Spleen (tissue), 11 donors: ENCODE measurements around the gene EML6. TPM values are rescaled to one million over a fixed set of nuclear protein-coding genes. Genes with fewer than 3 reads are reported as not detected.

ENCODE experiments used
- DNase-seq: peaks from one replicate; pipeline ENCODE4 v3.0.0-alpha.2; 2020
- H3K27ac ChIP-seq, 8 donors: fragments of 200-600 bp; sonication (generic) in 7 of 8; 1 replicate in 4 of 8; 2 replicates in 4 of 8; pipeline versions ENCODE4 v1.5.0 to v1.8.0; 2016 to 2021; ENCODE audit warnings: inconsistent platforms in 4 of 8, mild to moderate bottlenecking in 4 of 8, moderate library complexity in 1 of 8
- H3K27me3 ChIP-seq, 7 donors: fragments of 200-600 bp; sonication (generic) in 6 of 7; replicated peaks in 1 of 7; 1 replicate in 4 of 7; 2 replicates in 3 of 7; pipeline versions ENCODE4 v1.5.0 to v1.8.0; 2016 to 2021; ENCODE audit warnings: inconsistent platforms in 3 of 7, mild to moderate bottlenecking in 1 of 7
- H3K36me3 ChIP-seq, 6 donors: fragments of 200-600 bp; sonication (generic) in 5 of 6; 1 replicate in 4 of 6; 2 replicates in 2 of 6; pipeline versions ENCODE4 v1.5.0 to v1.8.0; 2016 to 2021; ENCODE audit warnings: inconsistent platforms in 2 of 6
- H3K4me1 ChIP-seq, 6 donors: fragments of 200-600 bp; sonication (generic) in 5 of 6; 1 replicate in 3 of 6; 2 replicates in 3 of 6; pipeline versions ENCODE4 v1.5.0 to v1.8.0; 2016 to 2021; ENCODE audit warnings: inconsistent platforms in 3 of 6
- H3K4me3 ChIP-seq, 8 donors: fragments of 200-600 bp; sonication (generic) in 7 of 8; 1 replicate in 4 of 8; 2 replicates in 4 of 8; pipeline versions ENCODE4 v1.5.0 to v1.8.0; 2016 to 2021; ENCODE audit warnings: inconsistent platforms in 4 of 8, mild to moderate bottlenecking in 4 of 8, moderate library complexity in 2 of 8
- H3K9me3 ChIP-seq, 8 donors: fragments of 200-600 bp; sonication (generic) in 7 of 8; 1 replicate in 4 of 8; 2 replicates in 4 of 8; pipeline versions ENCODE4 v1.5.0 to v1.8.0; 2016 to 2021; ENCODE audit warnings: inconsistent platforms in 4 of 8
- POLR2A ChIP-seq, 3 donors: fragments of 450-650 bp; IDR thresholded peaks; one replicate each; pipeline ENCODE4 v1.5.1; 2017; ENCODE audit warnings: antibody characterized with exemption in 3 of 3, mild to moderate bottlenecking in 1 of 3
- POLR2AphosphoS5 ChIP-seq, 3 donors: sonication (generic); formaldehyde crosslinking; IDR thresholded peaks; one replicate each; pipeline ENCODE4 v1.5.1; 2017; ENCODE audit warnings: antibody characterized with exemption in 3 of 3
- WGBS, 5 donors: extraction: QIAGEN DNeasy Blood & Tissue Kit in 3 of 5; methylation state at CpG; one replicate each; pipeline versions ENCODE4 v1.1.5 to v1.1.7; 2013 to 2018; 5-methylcytosine and 5-hydroxymethylcytosine counted together
- intact Hi-C: fragments of 100-400 bp; cut with DNase I; formaldehyde crosslinking; loops from one replicate; pipeline ENCODE4 v1.15.0; 2023; ENCODE audit warnings: low total_unique reads
- polyA plus RNA-seq, 3 donors: library from polyadenylated mRNA; stranded (reverse); fragments of 200-250 nt; gene quantifications; one replicate each; pipeline ENCODE4 v1.2.1, GENCODE V29; 2013
- total RNA-seq, 7 donors: library from RNA; depleted of rRNA in 3 of 7; stranded (reverse); fragments of >200 nt in 3 of 7; fragmentation: NEBNext Ultra II Directional in 4 of 7; extraction: Animal tissue kit (Norgen Biotek cat#: 25700) in 4 of 7; gene quantifications; one replicate each; pipeline versions ENCODE4 v1.1.0 to v1.2.1, GENCODE V29; 2016 to 2021
- TF ChIP-seq, protein P1 (sequence below), 11 experiments: fragments of 200-600 bp in 7 of 11; fragments of 450-650 bp in 4 of 11; sonication (generic) in 4 of 11; IDR thresholded peaks in 8 of 11; conservative IDR thresholded peaks in 3 of 11; 1 replicate in 7 of 11; 2 replicates in 4 of 11; pipeline versions ENCODE4 v1.4.0 to v1.8.0; 2016 to 2021; ENCODE audit warnings: antibody characterized with exemption in 11 of 11, inconsistent platforms in 4 of 11, mild to moderate bottlenecking in 1 of 11
- donor health status: healthy with polysubstance abuse.
- donor health status: DM: no; HTN: no; CAD: no; lungs with moderate emphysema.
- donor health status: DM: no; HTN: no; CAD: no.
- donor health status: Bipolar disorder and iron deficiency.
- donor health status: healthy.
- donor health status: DM: no; HTN: no; CAD: no.
- donor health status: DM: yes; HTN: yes; CAD: no.

Gene EML6
- total and polyA plus RNA-seq, 10 donors = 4.7 to 18.2 (median 7.6) TPM

DNA sequence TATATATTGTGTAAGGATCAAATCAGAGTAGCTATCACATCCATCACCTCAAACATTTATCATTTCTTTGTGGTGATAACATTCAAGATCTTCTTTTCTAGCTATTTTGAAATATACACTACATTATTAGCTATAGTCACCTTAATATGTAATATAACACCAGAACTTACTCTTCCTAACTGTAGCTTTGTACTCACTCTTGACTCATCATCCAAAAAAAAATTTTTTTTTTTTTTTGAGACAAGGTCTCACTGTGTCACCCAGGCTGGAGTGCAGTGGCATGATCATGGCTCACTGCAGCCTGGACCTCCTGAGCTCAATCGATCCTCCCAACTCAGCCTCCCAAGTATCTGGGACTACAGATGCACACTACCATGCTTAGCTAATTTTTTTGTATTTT, 153.3 kb downstream of the EML6 start:
- Histone ChIP-seq H3K27ac (no peak overlapping the region), H3K27me3 (no peaks in the 10 kb centered on the region), H3K36me3 (no peaks in the 10 kb centered on the region), H3K4me3 (no peak overlapping the region), H3K9me3 (no peaks in the 10 kb centered on the region), H3K4me1 (no peaks in the 10 kb centered on the region)
- WGBS, 5 donors = 88 to 100% (median 96%) methylated on average over 1 of the region's 1 CpG
- intact Hi-C loops = no loop called here
- DNase-seq = no peak
- TF ChIP-seq POLR2AphosphoS5 (IDR thresholded peaks at IDR 0.05) = no peak
- TF ChIP-seq POLR2A (IDR thresholded peaks at IDR 0.05) = no peak
- TF ChIP-seq, protein P1, sequence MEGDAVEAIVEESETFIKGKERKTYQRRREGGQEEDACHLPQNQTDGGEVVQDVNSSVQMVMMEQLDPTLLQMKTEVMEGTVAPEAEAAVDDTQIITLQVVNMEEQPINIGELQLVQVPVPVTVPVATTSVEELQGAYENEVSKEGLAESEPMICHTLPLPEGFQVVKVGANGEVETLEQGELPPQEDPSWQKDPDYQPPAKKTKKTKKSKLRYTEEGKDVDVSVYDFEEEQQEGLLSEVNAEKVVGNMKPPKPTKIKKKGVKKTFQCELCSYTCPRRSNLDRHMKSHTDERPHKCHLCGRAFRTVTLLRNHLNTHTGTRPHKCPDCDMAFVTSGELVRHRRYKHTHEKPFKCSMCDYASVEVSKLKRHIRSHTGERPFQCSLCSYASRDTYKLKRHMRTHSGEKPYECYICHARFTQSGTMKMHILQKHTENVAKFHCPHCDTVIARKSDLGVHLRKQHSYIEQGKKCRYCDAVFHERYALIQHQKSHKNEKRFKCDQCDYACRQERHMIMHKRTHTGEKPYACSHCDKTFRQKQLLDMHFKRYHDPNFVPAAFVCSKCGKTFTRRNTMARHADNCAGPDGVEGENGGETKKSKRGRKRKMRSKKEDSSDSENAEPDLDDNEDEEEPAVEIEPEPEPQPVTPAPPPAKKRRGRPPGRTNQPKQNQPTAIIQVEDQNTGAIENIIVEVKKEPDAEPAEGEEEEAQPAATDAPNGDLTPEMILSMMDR (IDR thresholded peaks at IDR 0.05 in 8 of 11, conservative IDR thresholded peaks at IDR 0.05 in 3 of 11) = no peak

DNA sequence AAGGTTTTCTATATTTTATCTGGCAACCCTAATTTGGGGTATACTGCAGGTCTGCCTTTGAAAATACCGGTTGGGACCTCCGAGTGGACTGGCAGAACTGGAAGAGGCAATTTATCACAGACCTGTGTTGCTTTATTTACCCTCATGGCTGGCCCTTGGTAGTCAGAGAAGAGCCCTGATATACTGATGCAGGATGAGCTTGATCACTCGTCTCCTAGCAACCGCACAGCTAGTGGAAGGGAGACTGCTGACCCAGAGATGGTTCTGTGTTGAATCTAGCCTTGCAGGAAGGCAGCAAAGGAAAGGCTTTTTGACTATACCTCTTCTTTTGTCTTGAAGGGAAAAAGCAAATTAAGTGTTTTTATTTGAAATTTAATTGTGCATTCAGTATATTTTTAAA, 154.7 kb downstream of the EML6 start:
- no peaks in the 10 kb centered on the region for H3K27me3 ChIP-seq
- 90 to 96% (median 92%) methylated on average over 4 of the region's 4 CpGs for WGBS, 5 donors

DNA sequence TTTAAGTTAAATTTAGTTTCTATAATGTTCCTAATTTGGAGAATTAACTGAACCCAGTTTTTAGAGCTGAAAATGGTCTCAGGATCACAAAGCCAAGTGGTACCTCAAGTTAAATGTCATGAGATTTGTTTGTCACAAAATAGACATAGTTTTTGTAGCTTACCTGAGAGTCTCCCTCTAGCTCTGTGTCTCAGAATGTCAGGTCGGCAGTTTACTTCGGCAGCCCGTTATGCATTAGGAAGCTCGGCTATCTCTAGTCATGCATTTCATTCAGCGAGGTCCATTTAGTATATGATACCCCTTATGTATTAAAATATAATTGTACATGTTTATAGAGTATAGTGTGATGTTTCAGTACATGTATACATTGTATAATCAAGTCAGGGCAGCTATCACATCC, 155.6 kb downstream of the EML6 start:
- H3K27ac ChIP-seq = no peak overlapping the region
- no peaks in the 10 kb centered on the region for H3K36me3 ChIP-seq
- no peaks in the 10 kb centered on the region for H3K9me3 ChIP-seq
- no peaks in the 10 kb centered on the region for H3K27me3 ChIP-seq
- TF ChIP-seq, protein P1 (IDR thresholded peaks at IDR 0.05 in 8 of 11, conservative IDR thresholded peaks at IDR 0.05 in 3 of 11) = no peak
- no peak for TF ChIP-seq POLR2A (IDR thresholded peaks at IDR 0.05)
- no peak for TF ChIP-seq POLR2AphosphoS5 (IDR thresholded peaks at IDR 0.05)
- no peak for DNase-seq
- H3K4me3 ChIP-seq = no peak overlapping the region
- 89 to 96% (median 93%) methylated on average over 5 of the region's 5 CpGs for WGBS, 5 donors
- no peaks in the 10 kb centered on the region for H3K4me1 ChIP-seq
- intact Hi-C loops = no loop called here

More for the DNA sequence above, 154.7 kb downstream of the EML6 start:
- Histone ChIP-seq H3K4me1 (no peaks in the 10 kb centered on the region), H3K36me3 (no peaks in the 10 kb centered on the region), H3K4me3 (no peak overlapping the region), H3K9me3 (no peaks in the 10 kb centered on the region), H3K27ac (no peak overlapping the region)
- intact Hi-C loops = no loop called here
- DNase-seq = no peak
- TF ChIP-seq, protein P1 (IDR thresholded peaks at IDR 0.05 in 8 of 11, conservative IDR thresholded peaks at IDR 0.05 in 3 of 11) = no peak
- no peak for TF ChIP-seq POLR2AphosphoS5 (IDR thresholded peaks at IDR 0.05)
- TF ChIP-seq POLR2A (IDR thresholded peaks at IDR 0.05) = no peak

GRCh38 chr2:54879598-54880332, 156.3 kb downstream of the EML6 start:
- intact Hi-C loops = no loop called here
- TF ChIP-seq POLR2A (IDR thresholded peaks at IDR 0.05) (no peak), POLR2AphosphoS5 (IDR thresholded peaks at IDR 0.05) (no peak)
- TF ChIP-seq, protein P1 (IDR thresholded peaks at IDR 0.05 in 8 of 11, conservative IDR thresholded peaks at IDR 0.05 in 3 of 11) = no peak
- 63 to 70% (median 69%) methylated on average over 14 of the region's 14 CpGs for WGBS, 5 donors
- no peaks in the 10 kb centered on the region for H3K27me3 ChIP-seq
- no peak overlapping the region for H3K27ac ChIP-seq
- no peak overlapping the region for H3K4me3 ChIP-seq
- H3K4me1 ChIP-seq = no peaks in the 10 kb centered on the region
- H3K9me3 ChIP-seq = no peaks in the 10 kb centered on the region
- DNase-seq = no peak
- H3K36me3 ChIP-seq = no peaks in the 10 kb centered on the region
